GM18505 (cell line): Measurements from ENCODE around the gene DPYD.
A peak's percentile ranks its signal among the peaks of the same experiment; 100 is the strongest.

Experiments
- ATAC-seq: cut with Tn5 transposase; IDR thresholded peaks from one replicate; pipeline ENCODE4 v1.9.1; 2021; ENCODE audit not compliant: unreplicated experiment
- POLR2A ChIP-seq: IDR thresholded peaks from 4 replicates; pipeline ENCODE4 v1.6.1; 2011; ENCODE audit warnings: borderline replicate concordance; ENCODE audit not compliant: insufficient read depth, insufficient read length; ENCODE audit errors: extremely low read depth

The DPYD gene

DNA sequence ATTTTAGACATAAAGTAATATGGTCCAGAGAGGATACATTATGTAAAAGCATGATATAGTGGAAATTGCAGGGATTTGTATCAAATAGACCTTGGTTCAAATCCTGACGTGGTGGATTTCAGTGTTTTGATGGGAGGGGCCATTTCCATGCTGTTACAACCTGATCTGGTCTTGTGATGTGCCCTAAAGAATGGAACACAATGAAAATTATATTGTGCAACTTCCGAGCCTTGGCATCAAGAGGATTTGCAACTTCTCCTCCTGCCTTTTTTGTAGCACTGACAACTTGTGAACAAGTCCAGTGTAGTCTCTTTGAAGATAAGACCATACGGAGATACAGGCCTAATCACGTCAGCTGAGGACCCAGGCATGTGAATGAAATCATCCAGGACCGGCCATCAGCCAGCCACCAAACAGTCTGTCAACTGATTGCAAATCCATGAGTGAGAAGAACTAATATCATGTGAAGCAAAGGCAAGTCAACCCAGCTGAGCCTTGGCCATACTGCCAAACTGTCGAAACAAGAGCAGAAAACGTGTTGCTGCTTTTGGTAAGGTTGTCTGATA, 412.1 kb downstream of the DPYD start:
- no peak for TF ChIP-seq POLR2A
- ATAC-seq, result no peak

- ATAC-seq, result no peak
- TF ChIP-seq POLR2A, result no peak
These were observed 413.0 kb downstream of the DPYD start for GRCh38 chr1:97507863-97508262.

GRCh38 chr1:97506368-97506767, 414.5 kb downstream of the DPYD start:
- TF ChIP-seq POLR2A, result no peak
- no peak for ATAC-seq

DNA sequence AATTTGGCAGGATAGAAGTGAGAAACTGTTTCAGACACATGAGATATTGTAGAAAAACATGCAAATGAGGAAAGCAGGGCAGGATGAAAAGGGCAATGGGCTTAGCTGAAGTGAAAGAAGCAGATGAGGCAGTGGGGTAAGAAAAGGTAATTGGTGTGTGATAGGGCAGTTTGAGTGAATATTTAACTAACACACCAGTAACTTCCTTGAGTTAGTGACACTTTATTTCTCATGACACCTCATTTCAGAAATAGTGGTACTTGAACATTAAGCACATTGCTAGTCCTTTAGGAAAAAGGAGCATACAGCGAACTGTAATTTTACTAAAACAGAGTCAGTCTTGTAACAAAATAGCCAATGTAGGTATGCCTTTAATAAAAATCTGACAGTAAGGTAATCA, 415.0 kb downstream of the DPYD start:
- ATAC-seq, result peak; percentile 97
- no peak for TF ChIP-seq POLR2A

DNA sequence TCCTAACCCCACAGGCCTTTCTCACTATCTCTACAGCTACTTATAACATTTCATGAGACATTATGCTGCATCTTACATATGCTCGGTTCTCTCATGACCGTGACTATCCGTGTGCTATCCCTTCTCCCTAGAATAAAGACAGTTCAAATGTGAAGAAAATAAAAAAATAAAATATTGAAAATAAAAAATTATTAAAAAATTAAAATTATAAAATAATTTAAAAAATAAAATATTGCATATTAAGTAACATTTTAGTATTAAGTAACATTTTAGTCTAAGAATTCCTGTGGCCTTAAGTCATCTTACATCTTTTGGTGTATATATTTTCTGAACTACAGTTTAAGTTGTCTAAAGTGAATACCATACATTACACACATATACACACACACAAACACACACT, 415.5 kb downstream of the DPYD start:
- TF ChIP-seq POLR2A, result no peak
- ATAC-seq, result peak; percentile 8

GRCh38 chr1:97502360-97502759, 418.5 kb downstream of the DPYD start:
- ATAC-seq, result no peak
- no peak for TF ChIP-seq POLR2A

GRCh38 chr1:97501628-97502027, 419.2 kb downstream of the DPYD start:
- no peak for TF ChIP-seq POLR2A
- no peak for ATAC-seq

- ATAC-seq, result no peak
- TF ChIP-seq POLR2A, result no peak
These were observed 420.1 kb downstream of the DPYD start for GRCh38 chr1:97500760-97501159.

GRCh38 chr1:97499667-97500066, 421.2 kb downstream of the DPYD start:
- no peak for TF ChIP-seq POLR2A
- ATAC-seq, result no peak

- no peak for TF ChIP-seq POLR2A
- ATAC-seq, result no peak
These were observed 431.0 kb downstream of the DPYD start for GRCh38 chr1:97489834-97490233.

DNA sequence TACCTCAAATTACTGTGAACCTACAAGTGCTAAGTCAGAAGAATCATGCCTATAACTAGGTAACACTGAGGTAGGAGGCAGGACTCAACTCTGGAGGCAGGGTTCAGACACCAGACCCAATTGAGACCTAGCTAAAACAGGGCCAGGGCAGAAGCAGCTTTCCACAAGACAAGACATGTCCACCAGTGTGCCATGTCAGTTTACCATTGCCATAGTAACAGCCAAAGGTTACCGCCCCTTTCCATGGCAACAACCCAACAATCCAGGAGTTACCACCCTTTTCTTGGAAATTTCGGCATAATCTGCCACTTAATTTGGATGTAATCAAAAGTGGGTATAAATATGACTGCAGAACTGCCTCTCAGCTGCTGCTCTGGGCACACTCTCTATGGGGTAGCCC, 432.3 kb downstream of the DPYD start:
- ATAC-seq, result no peak

GRCh38 chr1:97482022-97482421, 438.8 kb downstream of the DPYD start:
- TF ChIP-seq POLR2A, result no peak
- ATAC-seq, result no peak

More for the DNA sequence above, 432.3 kb downstream of the DPYD start:
- TF ChIP-seq POLR2A, result no peak

- TF ChIP-seq POLR2A, result no peak
- ATAC-seq, result no peak
These were observed 453.4 kb downstream of the DPYD start for GRCh38 chr1:97467445-97467844.

GRCh38 chr1:97464305-97464704, 456.5 kb downstream of the DPYD start:
- ATAC-seq, result no peak
- TF ChIP-seq POLR2A, result no peak

DNA sequence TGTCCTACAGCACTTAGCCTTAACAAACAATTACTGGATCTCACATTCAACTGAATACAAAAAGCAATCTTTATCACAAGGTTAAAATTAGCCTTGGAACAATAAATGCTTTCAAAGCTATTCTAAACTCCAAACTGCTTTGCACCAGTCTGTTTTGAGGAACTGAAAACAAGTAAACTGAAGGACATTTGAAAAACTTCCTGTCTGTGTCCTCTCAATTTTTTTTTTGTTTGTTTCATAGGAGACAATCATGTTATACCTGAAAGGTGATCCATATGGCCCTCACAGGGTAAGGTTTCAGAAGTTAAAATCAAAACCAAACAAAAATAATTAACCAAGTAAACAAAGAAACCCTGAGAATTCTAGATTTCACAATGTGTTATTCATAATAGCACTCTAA, 459.1 kb downstream of the DPYD start:
- TF ChIP-seq POLR2A, result no peak
- ATAC-seq, result peak; percentile 96
